DMS53 (cell line): ENCODE results near the gene UBXN4.
"Not testable (repeated sequence)": the region's sequence is repeated elsewhere in the genome, so short reads cannot be mapped to it uniquely, and the experiment has no call there.

Experiments
- DNase-seq: peaks from one replicate; lab custom pipeline; 2025; lab: John Stamatoyannopoulos, UW

The UBXN4 gene, protein sequence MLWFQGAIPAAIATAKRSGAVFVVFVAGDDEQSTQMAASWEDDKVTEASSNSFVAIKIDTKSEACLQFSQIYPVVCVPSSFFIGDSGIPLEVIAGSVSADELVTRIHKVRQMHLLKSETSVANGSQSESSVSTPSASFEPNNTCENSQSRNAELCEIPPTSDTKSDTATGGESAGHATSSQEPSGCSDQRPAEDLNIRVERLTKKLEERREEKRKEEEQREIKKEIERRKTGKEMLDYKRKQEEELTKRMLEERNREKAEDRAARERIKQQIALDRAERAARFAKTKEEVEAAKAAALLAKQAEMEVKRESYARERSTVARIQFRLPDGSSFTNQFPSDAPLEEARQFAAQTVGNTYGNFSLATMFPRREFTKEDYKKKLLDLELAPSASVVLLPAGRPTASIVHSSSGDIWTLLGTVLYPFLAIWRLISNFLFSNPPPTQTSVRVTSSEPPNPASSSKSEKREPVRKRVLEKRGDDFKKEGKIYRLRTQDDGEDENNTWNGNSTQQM

DNA sequence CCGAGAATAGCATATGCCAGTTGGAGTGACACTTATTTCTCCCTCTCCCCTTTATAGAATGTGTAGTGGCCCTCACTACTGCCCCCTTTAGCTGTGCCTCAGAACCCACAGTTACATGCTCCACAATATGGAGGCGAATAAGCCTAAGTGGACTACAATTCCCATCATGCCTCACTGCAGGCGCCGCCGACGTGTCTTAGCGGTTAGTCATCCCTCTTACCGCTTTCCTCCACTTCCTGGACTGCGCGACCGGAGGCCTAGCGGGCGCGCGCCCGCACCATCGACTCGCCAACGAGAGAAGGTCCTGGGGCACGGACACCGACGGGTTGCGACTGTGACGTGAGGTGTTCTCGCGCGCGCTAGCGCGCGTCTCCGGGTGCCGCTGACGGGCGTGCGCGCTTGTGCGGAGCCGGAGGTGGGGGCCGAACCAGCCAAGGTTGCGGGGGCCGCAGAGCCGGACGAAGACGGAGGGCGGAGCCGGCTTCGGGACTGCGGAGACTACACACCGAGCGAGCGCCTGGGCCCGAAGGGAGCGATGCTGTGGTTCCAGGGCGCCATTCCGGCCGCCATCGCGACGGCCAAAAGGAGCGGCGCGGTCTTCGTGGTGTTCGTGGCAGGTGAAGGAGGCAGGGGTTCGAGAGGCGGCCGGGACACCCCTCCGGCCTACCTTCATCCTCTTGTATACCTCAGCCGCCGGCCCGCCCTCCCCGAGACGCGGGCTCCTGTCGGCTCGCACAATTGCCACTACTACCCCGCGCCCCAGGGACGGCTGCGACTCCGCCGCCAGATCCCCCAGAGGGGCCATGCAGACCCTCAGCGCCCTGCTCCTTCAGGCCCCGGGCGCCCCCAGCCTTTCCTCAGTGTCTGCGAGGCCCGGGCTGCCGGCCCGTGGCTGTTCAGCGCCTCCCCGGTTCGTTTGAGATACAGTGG is at the start of gene UBXN4:
Gene UBXN4 (plus strand): TSS at position 461 of the 930 bp plus-strand sequence. CDS start 75 bp downstream, at position 536.
- DNase-seq = peak; percentile 95

GRCh38 chr2:135694711-135695110 is 46.9 kb upstream of the UBXN4 start:
- DNase-seq = peak; percentile 1

GRCh38 chr2:135698838-135699237 is 42.8 kb upstream of the UBXN4 start:
- DNase-seq = no peak

- no peak for DNase-seq
Measured at GRCh38 chr2:135701442-135701841, 40.2 kb upstream of the UBXN4 start.

- no peak for DNase-seq
Measured at GRCh38 chr2:135703300-135703699, 38.4 kb upstream of the UBXN4 start.

GRCh38 chr2:135704075-135704474 is 37.6 kb upstream of the UBXN4 start:
- DNase-seq = not testable (repeated sequence)

DNA sequence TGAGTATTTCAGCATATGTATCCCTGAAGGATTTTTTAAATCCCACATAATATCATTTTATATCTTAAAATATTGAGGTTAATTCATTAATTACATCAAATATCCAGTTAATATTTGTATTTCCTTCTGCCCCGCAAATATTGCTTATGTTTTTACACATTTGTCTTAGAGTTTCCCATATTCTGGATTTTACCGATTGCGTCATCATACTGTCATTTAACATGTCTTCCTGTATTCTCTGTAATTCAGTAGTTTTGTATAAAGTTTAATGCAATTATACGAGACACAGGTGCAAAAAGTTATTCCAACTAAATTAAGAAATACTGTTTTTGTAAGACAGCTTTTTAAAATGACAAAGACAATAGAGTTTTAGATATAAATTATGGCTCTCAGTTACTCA is 33.5 kb upstream of the UBXN4 start:
- DNase-seq = no peak

GRCh38 chr2:135709992-135710391 is 31.7 kb upstream of the UBXN4 start:
- peak; percentile 29 for DNase-seq

- not testable (repeated sequence) for DNase-seq
Measured at GRCh38 chr2:135715086-135715485, 26.6 kb upstream of the UBXN4 start.

DNA sequence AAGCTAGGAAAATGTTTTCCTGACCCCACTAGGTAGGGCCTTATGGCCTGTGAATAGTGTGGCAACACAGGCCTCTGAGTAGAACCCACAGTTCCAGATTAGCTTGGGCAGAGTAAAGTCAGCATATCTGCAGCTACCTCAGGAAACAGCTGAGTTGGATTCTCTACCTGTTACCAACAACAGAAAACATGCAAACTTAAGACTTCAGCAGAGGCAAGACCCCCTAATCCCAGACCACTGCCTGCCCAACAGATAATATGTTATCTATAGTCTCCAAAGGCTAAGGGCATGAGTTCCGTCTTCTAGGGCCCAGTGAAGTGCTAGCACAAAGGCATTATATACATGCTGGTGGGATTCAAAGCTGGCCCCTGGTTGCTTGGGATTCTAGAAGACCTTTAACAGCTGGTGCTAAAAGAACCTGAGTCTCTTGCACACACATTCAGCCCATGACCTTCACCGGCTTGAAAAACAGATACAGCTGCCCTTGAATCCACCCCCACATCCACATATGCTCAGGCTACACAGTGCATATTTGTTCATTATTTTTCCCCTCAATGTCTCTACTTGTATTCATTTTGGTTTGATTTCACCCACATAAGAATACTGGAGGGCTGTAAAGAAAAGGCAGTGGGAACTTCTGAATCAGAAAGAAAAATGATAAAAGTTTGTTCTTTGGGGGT is 13.5 kb upstream of the UBXN4 start:
- DNase-seq = no peak

DNA sequence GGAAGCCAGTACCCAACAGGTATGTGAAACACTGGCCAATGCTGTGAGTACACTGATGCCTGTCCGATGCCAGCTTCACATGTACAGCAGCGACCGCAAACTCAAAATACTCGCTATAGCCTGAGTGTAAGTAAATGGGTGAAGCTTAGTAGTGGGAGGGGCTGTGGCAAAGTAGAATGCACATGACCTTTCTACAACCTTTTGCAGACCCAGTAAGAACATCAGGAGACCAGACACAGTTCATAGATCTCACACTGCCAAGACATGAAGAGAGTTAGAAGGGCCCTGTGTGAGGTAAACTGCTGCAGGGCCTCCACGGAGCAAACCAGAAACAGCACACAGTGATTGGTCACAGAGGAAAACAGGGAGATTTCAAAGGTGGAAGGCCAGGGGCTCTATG is 9.1 kb upstream of the UBXN4 start:
- DNase-seq = no peak

GRCh38 chr2:135733045-135733444 is 8.6 kb upstream of the UBXN4 start:
- DNase-seq = no peak

GRCh38 chr2:135736546-135736945 is 5.1 kb upstream of the UBXN4 start:
- no peak for DNase-seq

GRCh38 chr2:135740206-135740605 is 1.4 kb upstream of the UBXN4 start:
- DNase-seq = no peak

GRCh38 chr2:135741043-135741394 is 636 bp upstream of the UBXN4 start:
- no peak for DNase-seq

DNA sequence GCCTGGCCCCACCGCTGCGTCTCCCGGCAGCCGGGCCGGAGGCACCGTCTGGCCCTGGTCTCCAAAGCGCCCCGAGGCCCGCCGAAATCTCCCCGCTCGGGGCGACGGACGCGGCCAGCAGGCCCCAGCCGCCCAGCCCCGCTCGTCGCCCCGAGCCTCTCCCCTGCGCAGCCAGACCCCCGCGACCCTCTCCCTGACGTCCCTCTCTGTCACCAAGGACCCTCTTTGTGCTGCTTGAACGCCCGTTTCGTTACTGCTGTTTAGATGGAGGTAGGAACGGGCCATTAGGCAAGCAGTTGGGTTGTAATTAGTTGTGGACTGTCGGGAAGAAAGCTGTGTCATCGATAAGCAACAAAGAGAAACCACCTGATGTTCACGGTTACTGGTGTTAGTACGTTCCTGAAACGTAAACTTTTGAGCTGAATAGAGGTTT is 686 bp downstream of the UBXN4 start:
- DNase-seq = peak; percentile 53

DNA sequence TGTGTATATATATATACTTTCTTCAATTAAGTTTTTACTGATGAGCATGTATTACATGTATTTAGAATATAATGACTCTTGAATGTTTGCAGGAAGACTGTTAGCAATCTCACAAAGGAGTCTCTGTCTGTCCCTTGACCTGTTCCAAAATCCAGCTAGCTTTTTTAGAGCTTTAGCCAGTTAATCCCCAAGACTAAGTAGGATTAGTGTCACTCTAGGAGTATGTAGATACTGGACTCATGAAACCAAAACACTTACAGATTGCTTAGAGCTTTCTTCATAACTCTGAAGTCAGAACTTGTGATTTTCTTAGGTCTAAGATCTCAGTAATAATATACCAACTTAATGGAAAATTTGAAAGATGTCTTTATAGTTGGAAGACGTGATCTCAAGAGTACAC is 2.2 kb downstream of the UBXN4 start:
- no peak for DNase-seq

- DNase-seq = peak; percentile 7
Measured at GRCh38 chr2:135744760-135745314, 3.2 kb downstream of the UBXN4 start.

DNA sequence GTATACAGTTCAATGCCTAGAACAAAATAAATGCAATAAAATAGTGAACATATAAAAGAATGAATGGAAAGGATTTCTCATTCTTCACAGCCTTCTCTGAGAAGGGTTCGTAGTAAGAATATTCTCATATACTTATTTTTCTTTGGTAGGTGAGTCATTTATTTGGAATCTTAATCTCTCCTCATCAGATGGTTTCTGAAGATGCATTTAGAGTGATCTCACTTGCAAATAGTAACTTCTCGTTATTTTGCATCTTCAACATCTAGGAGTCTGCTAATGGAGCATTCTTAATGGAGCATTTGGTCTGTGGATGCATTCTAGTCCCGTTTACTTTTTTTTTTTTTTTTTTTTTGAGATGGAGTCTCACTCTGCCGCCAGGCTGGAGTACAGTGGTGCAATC is 3.9 kb downstream of the UBXN4 start:
- no peak for DNase-seq

- DNase-seq = no peak
Measured at GRCh38 chr2:135755573-135755972, 13.9 kb downstream of the UBXN4 start.

GRCh38 chr2:135756692-135757091 is 15.0 kb downstream of the UBXN4 start:
- no peak for DNase-seq

- DNase-seq = no peak
Measured at GRCh38 chr2:135762022-135762421, 20.4 kb downstream of the UBXN4 start.
